Karpas-422 (cell line): Measurements from ENCODE around the gene WWTR1. TPM values are rescaled to one million over a fixed set of nuclear protein-coding genes. Genes with fewer than 3 reads are reported as not detected.

ENCODE experiments used
- DNase-seq: peaks from one replicate; pipeline ENCODE4 v3.0.0-alpha.2; 2015
- H2AFZ ChIP-seq: fragments of 200-600 bp; sonication (generic); 2 replicates; pipeline ENCODE4 v1.6.1; 2014; ENCODE audit warnings: antibody characterized with exemption, low read length, mixed read lengths
- H3K27ac ChIP-seq: fragments of 200-600 bp; sonication (generic); 2 replicates; pipeline ENCODE4 v1.5.1; 2014; ENCODE audit warnings: mild to moderate bottlenecking, low read length, moderate library complexity
- H3K27me3 ChIP-seq: fragments of 200-600 bp; sonication (generic); 2 replicates; pipeline ENCODE4 v1.6.1; 2014; ENCODE audit warnings: low read length, mixed read lengths
- H3K36me3 ChIP-seq: fragments of 200-600 bp; sonication (generic); 2 replicates; pipeline ENCODE4 v1.6.1; 2014; ENCODE audit warnings: low read length, mixed read lengths; ENCODE audit not compliant: insufficient read depth
- H3K4me1 ChIP-seq: fragments of 200-600 bp; sonication (generic); 2 replicates; pipeline ENCODE4 v1.6.1; 2014; ENCODE audit warnings: mild to moderate bottlenecking, low read length, mixed read lengths
- H3K4me2 ChIP-seq: fragments of 200-600 bp; sonication (generic); 2 replicates; pipeline ENCODE4 v1.6.1; 2014; ENCODE audit warnings: low read length, low read depth, mild to moderate bottlenecking; ENCODE audit not compliant: poor library complexity, severe bottlenecking
- H3K4me3 ChIP-seq: fragments of 200-600 bp; sonication (generic); 2 replicates; pipeline ENCODE4 v1.5.1; 2014; ENCODE audit warnings: mild to moderate bottlenecking, antibody characterized with exemption, low read length, mixed read lengths
- H3K79me2 ChIP-seq: fragments of 200-600 bp; sonication (generic); 2 replicates; pipeline ENCODE4 v1.6.1; 2014; ENCODE audit warnings: mild to moderate bottlenecking, low read length, mixed read lengths
- H3K9ac ChIP-seq: fragments of 200-600 bp; sonication (generic); 2 replicates; pipeline ENCODE4 v1.6.0; 2014; ENCODE audit warnings: low read length
- H3K9me2 ChIP-seq: fragments of 200-600 bp; sonication (generic), shearing (Covaris generic); replicated peaks from 2 replicates; pipeline ENCODE4 v1.6.0; 2014; ENCODE audit warnings: mild to moderate bottlenecking, low read length, moderate library complexity; ENCODE audit not compliant: insufficient read depth
- H3K9me3 ChIP-seq: fragments of 300-700, 200-600 bp; sonication (generic); 2 replicates; pipeline ENCODE4 v1.6.1; 2014; ENCODE audit warnings: low read length, mixed read lengths
- H4K20me1 ChIP-seq: fragments of 200-600 bp; sonication (generic); 2 replicates; pipeline ENCODE4 v1.6.1; 2014; ENCODE audit warnings: mild to moderate bottlenecking, antibody characterized with exemption, low read length, low read depth; ENCODE audit not compliant: insufficient read depth
- total RNA-seq: library from RNA; depleted of rRNA; stranded (reverse); fragments of >200 nt; shearing (Covaris generic); gene quantifications from 2 replicates; pipeline ENCODE4 v1.2.3, GENCODE V29; 2014; ENCODE audit warnings: low replicate concordance

The WWTR1 gene
- total RNA-seq, 1 experiment from 2014 or later = 0.11 TPM

DNA sequence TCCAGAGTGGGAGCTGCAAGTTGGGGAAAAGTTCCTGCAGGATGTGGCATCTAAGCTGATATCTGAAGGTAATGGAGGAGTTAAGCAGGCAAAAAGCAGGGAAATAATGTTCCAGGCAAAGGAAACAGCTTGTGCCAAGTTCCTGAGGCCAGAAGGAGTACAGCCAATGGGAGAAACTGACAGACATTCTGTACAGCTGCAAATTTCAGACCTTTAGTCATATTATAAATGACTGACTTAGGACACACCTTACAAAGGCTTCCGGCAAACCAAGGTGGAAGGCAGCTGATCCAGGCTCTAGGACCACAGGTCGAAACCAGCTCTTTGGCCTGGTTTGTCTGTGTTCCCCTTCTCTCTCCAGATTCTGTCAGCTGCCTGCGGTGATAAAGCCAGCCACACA is 9.3 kb downstream of the WWTR1 start:
- Histone ChIP-seq H3K4me3 (no peak overlapping the region), H3K79me2 (no peaks in the 10 kb centered on the region), H3K4me2 (no peak overlapping the region), H3K9me3 (no peaks in the 10 kb centered on the region), H3K4me1 (no peaks in the 10 kb centered on the region), H4K20me1 (no peaks in the 10 kb centered on the region), H3K27ac (no peak overlapping the region), H3K9me2 (no peaks in the 10 kb centered on the region), H2AFZ (no peak overlapping the region), H3K27me3 (no peaks in the 10 kb centered on the region), H3K36me3 (no peaks in the 10 kb centered on the region), H3K9ac (no peak overlapping the region)
- DNase-seq = no peak

DNA sequence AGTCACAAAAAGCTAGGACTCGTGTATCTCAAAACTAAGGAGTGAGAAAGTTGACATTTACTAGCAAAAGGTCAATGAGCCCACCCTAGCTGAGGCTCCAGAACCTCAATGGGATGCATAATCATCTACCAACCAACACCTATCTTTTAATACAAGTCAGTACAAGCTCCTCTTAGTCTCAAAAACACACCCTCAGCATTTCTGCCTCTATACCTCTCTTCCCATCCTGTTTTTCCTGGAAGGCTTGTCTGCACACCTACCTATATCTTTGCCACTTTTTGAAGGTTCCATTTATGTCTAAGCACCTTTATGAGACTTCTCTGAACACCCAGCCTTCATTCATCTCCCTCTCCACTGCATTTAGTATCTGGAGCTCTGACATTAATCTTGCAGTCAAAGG is 10.0 kb downstream of the WWTR1 start:
- Histone ChIP-seq H3K79me2 (no peaks in the 10 kb centered on the region), H4K20me1 (no peaks in the 10 kb centered on the region), H3K9me3 (no peaks in the 10 kb centered on the region), H3K27ac (no peak overlapping the region), H3K4me1 (no peaks in the 10 kb centered on the region), H2AFZ (no peak overlapping the region), H3K9me2 (no peaks in the 10 kb centered on the region), H3K4me2 (no peak overlapping the region), H3K27me3 (no peaks in the 10 kb centered on the region), H3K4me3 (no peak overlapping the region), H3K36me3 (no peaks in the 10 kb centered on the region), H3K9ac (no peak overlapping the region)
- no peak for DNase-seq

DNA sequence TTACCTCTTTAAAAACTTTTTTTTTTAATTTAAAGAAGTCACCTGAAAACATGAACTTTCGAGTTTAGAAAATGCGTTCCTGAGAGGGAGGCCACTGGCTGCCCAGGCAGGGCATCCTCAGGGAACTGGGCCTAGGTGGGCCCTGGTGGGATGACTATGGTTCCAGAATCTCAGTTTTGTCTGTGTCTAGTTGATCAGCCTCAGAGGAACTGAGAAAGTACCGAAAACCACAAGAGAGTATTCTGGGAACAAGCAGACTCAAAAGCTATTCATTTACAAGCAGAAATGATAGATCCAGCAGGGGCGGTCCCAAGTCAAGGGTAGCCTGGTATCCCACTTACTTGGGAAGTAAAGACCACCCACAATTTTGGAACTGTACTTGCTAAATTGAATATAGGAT is 10.5 kb downstream of the WWTR1 start:
- Histone ChIP-seq H3K36me3 (no peaks in the 10 kb centered on the region), H3K27me3 (no peaks in the 10 kb centered on the region), H3K9me3 (no peaks in the 10 kb centered on the region), H4K20me1 (no peaks in the 10 kb centered on the region), H3K79me2 (no peaks in the 10 kb centered on the region), H2AFZ (no peak overlapping the region), H3K4me3 (no peak overlapping the region), H3K4me2 (no peak overlapping the region), H3K4me1 (no peaks in the 10 kb centered on the region), H3K9me2 (no peaks in the 10 kb centered on the region), H3K9ac (no peak overlapping the region), H3K27ac (no peak overlapping the region)
- no peak for DNase-seq

DNA sequence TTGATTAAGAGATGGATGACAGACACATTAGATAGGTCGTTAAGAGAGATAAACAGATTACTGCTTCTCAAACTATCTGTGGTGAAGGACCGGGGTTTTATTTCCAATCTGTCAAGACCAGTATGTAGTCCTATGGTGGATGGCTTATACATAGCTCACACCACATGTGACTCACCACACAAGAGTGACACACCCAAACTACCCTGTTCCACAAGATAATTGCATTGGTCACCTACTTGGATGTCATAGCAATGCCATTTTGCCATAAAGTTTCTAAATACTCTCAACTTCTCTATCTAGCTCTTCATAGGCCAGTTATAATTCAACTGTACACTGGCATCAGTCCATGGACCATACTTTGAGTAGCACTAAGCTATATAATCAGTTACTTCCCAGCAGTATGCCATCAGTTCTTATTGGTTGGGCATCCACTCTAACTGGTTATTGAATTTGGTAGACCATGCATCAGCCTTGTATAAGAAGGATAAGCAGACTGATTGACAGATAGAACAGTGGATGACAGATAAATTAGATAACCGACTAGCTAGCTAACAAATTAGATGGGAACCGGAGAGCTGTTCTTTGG is 11.6 kb downstream of the WWTR1 start:
- no peaks in the 10 kb centered on the region for H3K27me3 ChIP-seq
- no peak overlapping the region for H3K9ac ChIP-seq
- H3K79me2 ChIP-seq = no peaks in the 10 kb centered on the region
- H3K4me1 ChIP-seq = no peaks in the 10 kb centered on the region
- no peaks in the 10 kb centered on the region for H3K9me2 ChIP-seq
- H3K4me2 ChIP-seq = no peak overlapping the region
- DNase-seq = no peak
- H3K36me3 ChIP-seq = no peaks in the 10 kb centered on the region
- H3K4me3 ChIP-seq = no peak overlapping the region
- H4K20me1 ChIP-seq = no peaks in the 10 kb centered on the region
- no peak overlapping the region for H2AFZ ChIP-seq
- no peak overlapping the region for H3K27ac ChIP-seq
- H3K9me3 ChIP-seq = no peaks in the 10 kb centered on the region

DNA sequence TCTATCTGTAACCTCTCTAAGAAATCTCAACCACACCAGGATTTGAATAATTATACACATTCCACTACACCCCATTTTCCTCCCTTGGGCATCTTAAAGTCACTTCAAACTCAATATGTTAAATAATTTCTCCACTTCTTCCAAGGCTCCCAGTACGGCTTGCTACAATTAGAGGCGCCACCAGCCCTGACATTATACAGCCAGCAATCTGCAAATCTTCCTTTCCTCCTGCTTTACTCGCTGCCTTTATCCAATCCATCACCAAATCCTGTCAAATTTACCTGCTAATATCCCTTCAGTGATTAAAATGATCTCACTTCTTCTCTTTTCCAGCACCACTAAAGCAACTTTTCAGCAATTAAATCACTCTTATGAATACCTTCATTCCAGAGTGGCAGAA is 13.9 kb downstream of the WWTR1 start:
- Histone ChIP-seq H4K20me1 (no peaks in the 10 kb centered on the region), H3K9me2 (no peaks in the 10 kb centered on the region), H3K9me3 (no peaks in the 10 kb centered on the region), H3K4me1 (no peaks in the 10 kb centered on the region), H3K36me3 (no peaks in the 10 kb centered on the region), H2AFZ (no peak overlapping the region), H3K79me2 (no peaks in the 10 kb centered on the region), H3K9ac (no peak overlapping the region), H3K27ac (no peak overlapping the region), H3K4me2 (no peak overlapping the region), H3K27me3 (no peaks in the 10 kb centered on the region), H3K4me3 (no peak overlapping the region)
- no peak for DNase-seq

DNA sequence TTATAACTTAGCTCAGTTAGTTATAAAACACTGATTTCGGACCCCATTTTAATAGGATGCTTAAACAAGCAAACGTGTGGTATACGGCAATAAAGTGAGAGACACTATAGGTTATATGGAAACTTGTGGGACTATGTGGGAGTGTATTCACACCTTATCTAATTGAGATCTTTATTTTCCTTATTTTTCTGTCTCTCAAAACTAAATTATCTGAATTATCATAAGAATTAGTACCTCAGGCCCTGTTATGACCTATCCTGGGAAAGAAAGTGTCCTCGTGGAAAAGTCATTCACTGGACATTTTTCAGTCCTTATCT is 14.4 kb downstream of the WWTR1 start:
- no peak overlapping the region for H2AFZ ChIP-seq
- H4K20me1 ChIP-seq = no peaks in the 10 kb centered on the region
- no peak overlapping the region for H3K4me2 ChIP-seq
- H3K4me1 ChIP-seq = no peaks in the 10 kb centered on the region
- no peak for DNase-seq
- no peaks in the 10 kb centered on the region for H3K36me3 ChIP-seq
- H3K9me2 ChIP-seq = no peaks in the 10 kb centered on the region
- no peaks in the 10 kb centered on the region for H3K27me3 ChIP-seq
- no peaks in the 10 kb centered on the region for H3K9me3 ChIP-seq
- no peaks in the 10 kb centered on the region for H3K79me2 ChIP-seq
- H3K9ac ChIP-seq = no peak overlapping the region
- no peak overlapping the region for H3K27ac ChIP-seq
- no peak overlapping the region for H3K4me3 ChIP-seq

DNA sequence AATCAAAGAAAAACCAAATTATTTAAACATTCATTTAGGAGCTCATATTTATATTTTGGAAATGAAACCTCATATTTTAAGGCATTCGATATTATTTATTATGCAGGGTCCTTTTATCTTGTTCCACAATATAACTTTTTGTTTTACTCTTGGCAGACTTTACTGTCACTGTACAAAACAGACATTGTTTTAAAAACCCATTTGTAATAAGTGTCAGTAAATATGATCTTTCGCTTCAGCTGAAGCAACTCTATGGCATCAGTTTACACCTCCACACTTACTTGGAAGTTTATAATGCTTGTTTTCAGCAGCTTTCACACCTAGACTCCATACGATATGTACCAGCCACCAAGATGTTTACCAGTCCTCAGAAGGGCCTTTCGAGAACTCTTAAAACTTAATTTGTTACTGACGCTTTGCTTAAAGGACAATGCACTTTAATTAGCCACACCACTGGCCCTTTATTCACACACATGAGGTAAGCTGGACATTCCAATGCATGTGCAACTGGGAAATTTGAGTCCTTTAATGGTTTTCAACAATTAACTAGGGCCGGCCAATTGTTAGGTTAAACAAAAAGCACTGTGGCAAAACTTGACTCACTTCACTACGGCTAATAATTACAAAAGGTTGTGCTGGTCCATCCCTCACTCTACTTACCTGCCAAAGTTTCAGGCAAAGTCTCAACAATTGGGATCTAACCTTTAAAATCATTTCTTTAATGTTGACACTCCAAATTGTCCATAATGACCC is 16.7 kb downstream of the WWTR1 start:
- Histone ChIP-seq H4K20me1 (no peaks in the 10 kb centered on the region), H2AFZ (no peak overlapping the region), H3K79me2 (no peaks in the 10 kb centered on the region), H3K4me2 (no peak overlapping the region), H3K36me3 (no peaks in the 10 kb centered on the region), H3K27me3 (no peaks in the 10 kb centered on the region), H3K9ac (no peak overlapping the region), H3K9me2 (no peaks in the 10 kb centered on the region), H3K4me1 (no peaks in the 10 kb centered on the region), H3K4me3 (no peak overlapping the region), H3K9me3 (no peaks in the 10 kb centered on the region), H3K27ac (no peak overlapping the region)
- DNase-seq = no peak

DNA sequence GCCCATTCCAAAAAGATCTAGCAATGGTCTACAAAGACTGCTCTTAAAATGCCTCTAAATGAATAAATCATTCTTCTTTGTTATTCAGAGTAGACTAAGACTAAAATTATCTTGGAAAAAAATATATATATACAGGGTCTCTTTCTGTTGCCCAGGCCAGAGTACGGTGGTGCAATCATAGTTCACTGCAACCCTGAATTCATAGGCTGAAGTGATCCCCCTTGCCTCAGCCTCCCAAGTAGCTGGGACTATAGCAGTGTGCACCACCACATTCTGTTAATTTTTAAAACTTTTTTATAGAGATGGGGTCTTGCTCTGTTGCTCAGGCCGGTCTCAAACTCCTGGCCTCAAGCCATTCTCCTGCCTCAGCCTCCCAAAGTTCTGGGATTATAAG is 18.7 kb downstream of the WWTR1 start:
- Histone ChIP-seq H3K4me1 (no peaks in the 10 kb centered on the region), H2AFZ (no peak overlapping the region), H3K36me3 (no peaks in the 10 kb centered on the region), H3K9ac (no peak overlapping the region), H3K27ac (no peak overlapping the region), H4K20me1 (no peaks in the 10 kb centered on the region), H3K4me2 (no peak overlapping the region), H3K9me3 (no peaks in the 10 kb centered on the region), H3K9me2 (no peaks in the 10 kb centered on the region), H3K79me2 (no peaks in the 10 kb centered on the region), H3K4me3 (no peak overlapping the region), H3K27me3 (no peaks in the 10 kb centered on the region)
- no peak for DNase-seq
